Endometrial microvascular endothelial cells (primary cell): ENCODE data around the gene OR4F15. TPM values are rescaled to one million over a fixed set of nuclear protein-coding genes. Genes with fewer than 3 reads are reported as not detected.

Source experiments
- in situ Hi-C: cut with HindIII; loops from 2 replicates; pipeline ENCODE4 v1.10.0; 2017; ENCODE audit warnings: low sequenced_read_pairs, low pct_unique_long_range_greater_than_20kb; ENCODE audit errors: inconsistent ontology term
- total RNA-seq: library from RNA; depleted of rRNA; stranded (reverse); fragments of >200 nt; gene quantifications from one replicate; pipeline ENCODE4 v1.2.3, GENCODE V29; 2015; ENCODE audit errors: inconsistent ontology term

The OR4F15 gene
- total RNA-seq, 1 donor from 2014 or later: not detected

GRCh38 chr15:101801048-101801447 lies 11.0 kb upstream of the OR4F15 start:
- in situ Hi-C loops: no loop called here

- in situ Hi-C loops: no loop called here
Observed at GRCh38 chr15:101803209-101803608, 8.8 kb upstream of the OR4F15 start, which contains the start of gene OR4F6. Gene OR4F6 (plus strand): TSS chr15:101803509. CDS start chr15:101805720, 2,211 bp downstream.

GRCh38 chr15:101803676-101804075 lies 8.3 kb upstream of the OR4F15 start:
- in situ Hi-C loops: no loop called here

GRCh38 chr15:101804375-101804774 lies 7.6 kb upstream of the OR4F15 start:
- in situ Hi-C loops: no loop called here

DNA sequence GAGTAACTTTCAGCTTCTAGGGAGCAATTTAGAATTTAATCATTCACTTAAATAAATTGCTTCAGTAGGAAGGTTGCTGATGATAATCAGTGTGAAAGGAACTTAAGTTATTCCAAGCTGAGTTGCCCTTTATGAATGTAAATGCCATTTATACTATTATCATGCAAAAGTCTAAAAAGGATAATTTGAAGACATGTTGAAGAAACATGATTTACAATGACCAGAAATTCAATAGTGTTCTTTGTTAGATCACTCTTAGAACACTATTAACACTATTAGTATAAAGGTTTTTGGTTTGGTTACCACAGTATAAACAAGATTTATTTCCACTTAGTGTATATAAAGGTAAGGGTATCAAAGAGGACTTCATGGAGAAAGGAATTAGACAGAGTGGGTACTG lies 7.1 kb upstream of the OR4F15 start:
- in situ Hi-C loops: no loop called here

DNA sequence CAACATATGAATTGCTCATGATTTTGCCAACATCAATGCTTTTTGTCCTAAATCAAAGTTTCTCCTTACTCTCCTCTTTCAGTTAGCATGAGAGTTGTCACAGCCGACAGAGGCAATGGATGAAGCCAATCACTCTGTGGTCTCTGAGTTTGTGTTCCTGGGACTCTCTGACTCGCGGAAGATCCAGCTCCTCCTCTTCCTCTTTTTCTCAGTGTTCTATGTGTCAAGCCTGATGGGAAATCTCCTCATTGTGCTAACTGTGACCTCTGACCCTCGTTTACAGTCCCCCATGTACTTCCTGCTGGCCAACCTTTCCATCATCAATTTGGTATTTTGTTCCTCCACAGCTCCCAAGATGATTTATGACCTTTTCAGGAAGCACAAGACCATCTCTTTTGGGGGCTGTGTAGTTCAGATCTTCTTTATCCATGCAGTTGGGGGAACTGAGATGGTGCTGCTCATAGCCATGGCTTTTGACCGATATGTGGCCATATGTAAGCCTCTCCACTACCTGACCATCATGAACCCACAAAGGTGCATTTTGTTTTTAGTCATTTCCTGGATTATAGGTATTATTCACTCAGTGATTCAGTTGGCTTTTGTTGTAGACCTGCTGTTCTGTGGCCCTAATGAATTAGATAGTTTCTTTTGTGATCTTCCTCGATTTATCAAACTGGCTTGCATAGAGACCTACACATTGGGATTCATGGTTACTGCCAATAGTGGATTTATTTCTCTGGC lies 6.2 kb upstream of the OR4F15 start:
- in situ Hi-C loops: no loop called here

DNA sequence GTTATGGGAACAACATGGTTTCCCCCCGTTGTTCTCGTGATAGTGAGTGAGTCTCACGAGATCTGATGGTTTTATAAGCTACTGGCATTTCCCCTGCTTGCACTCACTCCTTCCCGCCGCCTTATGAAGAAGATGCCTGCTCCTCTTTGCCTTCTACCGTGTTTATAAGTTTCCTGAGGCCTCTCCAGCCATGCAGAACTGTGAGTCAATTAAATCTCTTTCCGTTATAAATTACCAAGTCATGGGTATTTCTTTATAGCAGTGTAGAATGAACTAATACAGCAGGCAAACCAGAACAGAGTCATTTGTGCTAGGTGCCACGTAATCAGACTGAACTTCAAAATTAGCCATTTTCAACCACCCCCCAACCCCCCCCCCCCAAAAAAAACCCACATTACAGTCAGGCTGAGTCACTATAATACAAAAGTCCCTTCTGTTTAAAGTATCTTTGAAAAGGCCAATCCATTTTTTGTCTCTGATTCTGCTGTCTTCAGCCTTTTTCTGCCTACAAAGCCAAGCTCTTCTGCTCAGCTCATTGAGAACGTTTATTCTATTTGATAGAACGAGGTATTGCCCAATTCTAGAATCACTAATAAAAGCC lies 4.6 kb upstream of the OR4F15 start:
- in situ Hi-C loops: no loop called here

DNA sequence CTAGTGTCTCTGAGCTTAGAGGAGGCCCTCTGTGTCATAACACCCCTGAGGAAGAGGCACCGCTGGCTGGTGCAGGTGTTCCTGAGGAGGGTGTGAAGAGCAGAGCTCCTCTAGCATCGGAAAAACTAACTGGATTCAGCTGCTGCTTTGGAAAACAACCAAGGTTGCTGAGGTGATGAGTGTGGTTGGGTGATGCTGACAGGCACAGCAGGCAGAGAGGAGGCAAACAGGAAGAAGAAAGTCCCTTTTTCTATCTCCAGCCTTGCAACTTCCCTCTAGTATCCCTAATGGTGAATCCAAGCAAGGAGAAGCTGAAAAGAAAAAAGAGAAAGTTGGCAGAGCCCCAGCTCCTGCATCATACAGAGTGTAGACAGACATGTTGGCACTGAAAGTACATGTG lies 3.8 kb upstream of the OR4F15 start:
- in situ Hi-C loops: no loop called here

- in situ Hi-C loops: no loop called here
Observed at GRCh38 chr15:101810456-101810855, 1.5 kb upstream of the OR4F15 start.

DNA sequence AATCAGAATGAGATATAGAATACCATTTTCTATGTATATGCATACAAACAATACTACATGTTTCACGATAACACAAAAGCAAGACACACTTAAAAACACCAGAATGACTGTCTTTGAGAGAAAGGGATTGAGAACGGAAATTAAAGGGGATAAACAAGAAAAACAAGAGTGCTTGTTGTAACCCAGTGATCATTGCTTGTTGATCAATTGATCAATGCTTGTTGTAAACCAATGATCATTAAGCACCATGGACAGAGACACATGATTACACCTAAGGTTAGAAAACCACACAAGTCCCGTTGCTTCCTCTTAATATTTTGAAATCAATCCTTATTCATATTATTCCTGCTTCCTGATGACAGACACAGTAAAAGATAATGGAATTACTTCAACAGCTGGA lies 1.1 kb upstream of the OR4F15 start:
- in situ Hi-C loops: no loop called here

DNA sequence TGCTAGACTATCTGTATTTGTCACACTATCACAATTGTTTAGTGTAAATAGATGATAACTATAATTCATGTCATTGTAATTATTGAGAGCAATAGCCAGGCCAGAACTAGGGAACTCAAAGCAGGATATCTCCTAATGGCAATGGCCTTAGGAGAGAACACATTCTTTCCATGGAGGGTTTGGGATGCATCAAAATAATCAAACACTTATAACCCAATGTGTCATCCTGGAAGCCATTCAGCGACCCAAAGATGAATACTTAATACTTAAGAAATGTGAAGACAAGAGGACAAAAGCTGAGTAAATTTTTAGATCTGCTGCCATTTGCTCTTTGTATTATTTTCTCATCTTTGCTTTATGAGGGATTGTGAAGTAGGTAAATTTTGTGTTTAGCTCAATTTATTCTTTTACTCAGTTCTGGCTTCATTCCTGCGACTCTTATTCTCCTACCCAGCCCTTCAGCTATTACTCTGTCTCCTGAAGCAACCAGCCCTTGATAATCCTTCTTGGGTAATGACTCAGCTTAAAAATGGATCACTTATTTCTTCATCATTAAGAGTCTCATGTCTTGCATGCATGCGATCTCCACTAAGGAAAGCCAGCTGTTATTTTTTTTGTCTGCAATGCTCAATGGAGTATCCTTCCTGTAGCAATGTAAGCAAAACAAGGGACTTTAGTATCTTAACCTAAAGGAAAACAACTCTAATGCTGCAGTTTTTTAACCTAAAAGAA lies 2.0 kb downstream of the OR4F15 start:
- in situ Hi-C loops: no loop called here

DNA sequence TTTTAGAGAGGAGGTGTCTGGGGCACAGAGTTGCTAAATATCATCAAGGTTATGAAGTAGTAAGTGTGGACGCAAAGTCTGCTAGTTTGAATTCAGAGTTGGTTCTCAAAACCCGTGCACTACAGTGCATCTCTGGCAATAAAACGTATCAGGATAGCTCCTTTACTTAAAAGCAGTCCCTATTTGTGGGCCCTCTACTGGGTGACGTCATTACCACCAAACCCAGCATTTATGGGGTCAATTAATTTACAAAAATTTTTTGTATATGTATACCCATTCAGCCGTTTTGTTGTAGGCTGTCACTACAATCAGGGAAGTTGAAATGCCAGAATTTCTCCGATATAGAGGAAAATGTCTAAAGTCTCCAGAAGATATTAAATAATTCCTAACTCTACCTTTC lies 8.8 kb downstream of the OR4F15 start:
- in situ Hi-C loops: no loop called here

- in situ Hi-C loops: no loop called here
Observed at GRCh38 chr15:101827257-101827656, 15.3 kb downstream of the OR4F15 start.

DNA sequence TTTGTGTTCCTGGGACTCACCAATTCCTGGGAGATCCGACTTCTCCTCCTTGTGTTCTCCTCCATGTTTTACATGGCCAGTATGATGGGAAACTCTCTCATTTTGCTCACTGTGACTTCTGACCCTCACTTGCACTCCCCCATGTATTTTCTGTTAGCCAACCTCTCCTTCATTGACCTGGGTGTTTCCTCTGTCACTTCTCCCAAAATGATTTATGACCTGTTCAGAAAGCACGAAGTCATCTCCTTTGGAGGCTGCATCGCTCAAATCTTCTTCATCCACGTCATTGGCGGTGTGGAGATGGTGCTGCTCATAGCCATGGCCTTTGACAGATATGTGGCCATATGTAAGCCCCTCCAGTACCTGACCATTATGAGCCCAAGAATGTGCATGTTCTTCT lies 16.8 kb downstream of the OR4F15 start:
- in situ Hi-C loops: no loop called here

GRCh38 chr15:101841656-101842055 lies 29.7 kb downstream of the OR4F15 start:
- in situ Hi-C loops: no loop called here

GRCh38 chr15:101844916-101845315 lies 32.9 kb downstream of the OR4F15 start:
- in situ Hi-C loops: no loop called here

DNA sequence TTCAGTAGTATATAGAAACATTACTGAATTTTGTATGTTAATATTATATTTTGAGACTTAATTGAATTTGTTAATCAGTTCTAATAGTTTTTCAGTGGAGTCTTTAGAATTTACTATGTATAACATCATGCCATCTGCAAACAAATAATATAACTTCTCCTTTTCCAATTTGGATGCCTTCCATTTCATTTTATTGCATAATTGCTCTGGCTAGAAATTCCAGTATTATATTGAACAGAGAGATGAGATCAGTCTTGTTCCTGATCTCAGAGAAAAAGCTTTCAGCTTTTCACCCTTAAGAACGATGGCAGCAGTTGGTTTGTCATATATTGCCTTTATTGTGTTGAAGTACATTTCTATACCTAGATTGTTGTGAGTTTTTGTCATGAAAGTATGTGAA lies 40.4 kb downstream of the OR4F15 start:
- in situ Hi-C loops: no loop called here
